DOHH2 (cell line): ENCODE data around the gene RPS6KB2.
A peak's percentile ranks its signal among the peaks of the same experiment; 100 is the strongest.

Source experiments
- H3F3A ChIP-seq: fragments of 200-600 bp; sonication (generic), shearing (Covaris generic); 2 replicates; pipeline ENCODE4 v1.6.0; 2016; ENCODE audit warnings: antibody characterized with exemption, mild to moderate bottlenecking; ENCODE audit not compliant: control insufficient read depth, insufficient read depth
- H3K27ac ChIP-seq: fragments of 200-600 bp; sonication (generic); 2 replicates; pipeline ENCODE4 v1.5.1; 2014; ENCODE audit warnings: low read depth, mild to moderate bottlenecking, low read length, moderate library complexity
- H3K27me3 ChIP-seq: fragments of 200-600 bp; sonication (generic); 2 replicates; pipeline ENCODE4 v1.6.1; 2014; ENCODE audit warnings: mild to moderate bottlenecking, low read length, mixed read lengths; ENCODE audit not compliant: control insufficient read depth
- H3K36me3 ChIP-seq: fragments of 200-600 bp; sonication (generic); 2 replicates; pipeline ENCODE4 v1.6.1; 2014; ENCODE audit warnings: mild to moderate bottlenecking, low read length, moderate library complexity, mixed read lengths; ENCODE audit not compliant: control insufficient read depth
- H3K4me1 ChIP-seq: fragments of 200-600 bp; sonication (generic); 2 replicates; pipeline ENCODE4 v1.6.1; 2014; ENCODE audit warnings: mild to moderate bottlenecking, low read length, mixed read lengths; ENCODE audit not compliant: control insufficient read depth
- H3K4me2 ChIP-seq: fragments of 200-600 bp; sonication (generic); 2 replicates; pipeline ENCODE4 v1.6.0; 2014; ENCODE audit warnings: mild to moderate bottlenecking, low read length, moderate library complexity
- H3K4me3 ChIP-seq: fragments of 200-600 bp; sonication (generic); 2 replicates; pipeline ENCODE4 v1.5.1; 2014; ENCODE audit warnings: mild to moderate bottlenecking, low read length, mixed read lengths
- H3K79me2 ChIP-seq: fragments of 200-600 bp; sonication (generic); 2 replicates; pipeline ENCODE4 v1.6.1; 2014; ENCODE audit warnings: mild to moderate bottlenecking, low read length, mixed read lengths; ENCODE audit not compliant: control insufficient read depth
- H3K9me2 ChIP-seq: fragments of 200-600 bp; sonication (generic); replicated peaks from 2 replicates; pipeline ENCODE4 v1.6.1; 2014; ENCODE audit warnings: mild to moderate bottlenecking, low read length, mixed read lengths; ENCODE audit not compliant: control insufficient read depth
- H3K9me3 ChIP-seq: fragments of 200-600 bp; sonication (generic); 2 replicates; pipeline ENCODE4 v1.6.1; 2014; ENCODE audit warnings: antibody characterized with exemption, low read length, mixed read lengths; ENCODE audit not compliant: control insufficient read depth, insufficient read depth
- H4K20me1 ChIP-seq: fragments of 200-600 bp; sonication (generic); 2 replicates; pipeline ENCODE4 v1.6.0; 2014; ENCODE audit warnings: low read depth, mild to moderate bottlenecking, antibody characterized with exemption, low read length, moderate library complexity; ENCODE audit not compliant: control insufficient read depth, insufficient read depth
- CTCF ChIP-seq: fragments of 200-600 bp; sonication (generic); IDR thresholded peaks from one replicate; pipeline ENCODE4 v1.5.1; 2014; ENCODE audit warnings: antibody characterized with exemption, mild to moderate bottlenecking, low read depth, low read length; ENCODE audit not compliant: poor library complexity, severe bottlenecking
- EZH2phosphoT487 ChIP-seq: fragments of 200-600 bp; sonication (generic); IDR thresholded peaks from 2 replicates; pipeline ENCODE4 v1.6.1; 2017; ENCODE audit warnings: borderline replicate concordance, mild to moderate bottlenecking, antibody characterized with exemption, low read length, moderate library complexity, mixed read lengths

RPS6KB2 gene

DNA sequence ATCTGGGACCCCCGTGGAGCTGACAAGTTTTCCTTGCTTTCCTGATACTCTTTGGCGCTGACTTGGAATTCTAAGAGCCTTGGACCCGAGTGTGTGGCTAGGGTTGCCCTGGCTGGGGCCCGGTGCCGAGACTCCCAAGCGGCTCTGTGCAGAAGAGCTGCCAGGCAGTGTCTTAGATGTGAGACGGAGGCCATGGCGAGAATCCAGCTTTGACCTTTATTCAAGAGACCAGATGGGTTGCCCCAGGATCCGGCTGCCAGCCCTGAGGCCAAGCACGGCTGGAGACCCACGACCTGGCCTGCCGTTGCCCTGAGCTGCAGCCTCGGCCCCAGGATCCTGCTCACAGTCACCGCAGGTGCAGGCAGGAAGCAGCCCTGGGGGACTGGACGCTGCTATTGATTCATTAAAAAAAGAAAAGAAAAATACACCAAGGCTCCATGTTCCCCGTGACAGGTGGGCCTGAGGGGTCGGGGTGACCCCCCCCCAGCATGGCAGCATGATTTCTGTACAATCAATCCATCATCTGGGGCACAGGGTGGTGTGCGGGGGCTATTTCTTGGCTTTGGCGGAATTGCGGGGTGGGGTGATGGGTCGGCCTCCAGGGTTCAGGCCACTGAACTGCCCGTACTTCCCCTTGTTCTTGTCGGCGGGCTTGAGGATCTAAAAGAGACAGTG, 30.2 kb upstream of the RPS6KB2 start:
- H3K4me3 ChIP-seq, result no peak overlapping the region
- H3K79me2 ChIP-seq, result peaks cover 76% of the 10 kb centered on the region
- no peaks in the 10 kb centered on the region for H3K9me2 ChIP-seq
- H3K27me3 ChIP-seq, result no peaks in the 10 kb centered on the region
- peaks cover 76% of the 10 kb centered on the region for H3K36me3 ChIP-seq
- H4K20me1 ChIP-seq, result peaks cover 7% of the 10 kb centered on the region; the same call in 1 of the 2 replicates
- no peak for TF ChIP-seq CTCF
- TF ChIP-seq EZH2phosphoT487, result no peak
- H3K4me1 ChIP-seq, result peaks cover 53% of the 10 kb centered on the region
- H3F3A ChIP-seq, result peaks cover 15% of the 10 kb centered on the region; the same call in 1 of the 2 replicates
- no peaks in the 10 kb centered on the region for H3K9me3 ChIP-seq
- no peak overlapping the region; the same call in 1 of the 2 replicates for H3K4me2 ChIP-seq
- no peak overlapping the region for H3K27ac ChIP-seq

- H3K4me2 ChIP-seq, result peak overlapping the region; percentile 82; the same call in 1 of the 2 replicates
- H3K27me3 ChIP-seq, result no peaks in the 10 kb centered on the region
- no peaks in the 10 kb centered on the region for H3K9me2 ChIP-seq
- H3K4me3 ChIP-seq, result no peak overlapping the region
- TF ChIP-seq EZH2phosphoT487, result no peak
- TF ChIP-seq CTCF, result no peak
- H3K27ac ChIP-seq, result no peak overlapping the region
- peaks cover 70% of the 10 kb centered on the region for H3K36me3 ChIP-seq
- H3F3A ChIP-seq, result peaks cover 14% of the 10 kb centered on the region; the same call in 1 of the 2 replicates
- peaks cover 54% of the 10 kb centered on the region for H3K4me1 ChIP-seq
- H3K9me3 ChIP-seq, result no peaks in the 10 kb centered on the region
- peaks cover 7% of the 10 kb centered on the region; the same call in 1 of the 2 replicates for H4K20me1 ChIP-seq
- H3K79me2 ChIP-seq, result peaks cover 72% of the 10 kb centered on the region
Measured at GRCh38 chr11:67398661-67399563, 29.4 kb upstream of the RPS6KB2 start.

- Histone ChIP-seq H3K4me1 (peaks cover 64% of the 10 kb centered on the region), H3K36me3 (peaks cover 75% of the 10 kb centered on the region), H3K9me3 (no peaks in the 10 kb centered on the region), H3K27me3 (no peaks in the 10 kb centered on the region), H3K79me2 (peaks cover 85% of the 10 kb centered on the region), H4K20me1 (peaks cover 7% of the 10 kb centered on the region; the same call in 1 of the 2 replicates), H3K4me3 (peak overlapping the region; percentile 92), H3K9me2 (no peaks in the 10 kb centered on the region), H3K27ac (peak overlapping the region; percentile 76), H3K4me2 (peak overlapping the region; percentile 82), H3F3A (peaks cover 10% of the 10 kb centered on the region; the same call in 1 of the 2 replicates)
- TF ChIP-seq CTCF (no peak), EZH2phosphoT487 (no peak)
Measured at GRCh38 chr11:67400251-67400941, 27.9 kb upstream of the RPS6KB2 start.
